Globus pallidus (tissue), 1 donor: Measurements from ENCODE around the gene TPCN1.
A peak's percentile ranks its signal among the peaks of the same experiment; 100 is the strongest.

Source experiments
- DNase-seq: peaks from one replicate; pipeline ENCODE4 v3.0.0-alpha.2; 2015; ENCODE audit warnings: low spot score

Gene TPCN1

GRCh38 chr12:113262710-113263109 lies 41.4 kb downstream of the TPCN1 start:
- DNase-seq: no peak

DNA sequence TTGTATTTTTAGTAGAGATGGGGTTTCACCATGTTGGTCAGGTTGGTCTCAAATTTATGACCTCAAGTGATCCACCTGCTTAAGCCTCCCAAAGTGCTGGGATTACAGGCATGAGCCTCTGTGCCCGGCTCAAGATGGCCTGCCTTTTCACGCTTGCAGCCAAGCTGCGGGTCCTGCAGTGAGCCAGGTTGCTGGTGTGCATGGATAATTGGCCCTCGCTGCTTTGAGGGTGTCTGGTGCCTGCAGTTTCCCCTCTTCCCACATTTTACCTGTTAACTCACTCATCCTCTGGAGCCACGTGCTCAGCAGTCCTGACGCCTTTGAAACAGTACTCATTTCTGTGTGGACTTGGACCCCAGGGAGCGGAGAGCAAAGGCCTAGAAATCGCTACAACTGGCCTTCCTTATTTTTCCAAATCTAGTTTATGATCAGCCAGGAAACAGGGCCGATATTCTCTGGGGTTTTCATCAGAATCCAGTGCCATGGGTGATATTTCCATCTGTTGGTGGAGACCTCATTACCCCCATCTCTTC lies 42.2 kb downstream of the TPCN1 start:
- no peak for DNase-seq

- DNase-seq: no peak
Observed at GRCh38 chr12:113266106-113266895, 45.0 kb downstream of the TPCN1 start.

- no peak for DNase-seq
Observed at GRCh38 chr12:113267621-113268020, 46.4 kb downstream of the TPCN1 start.

GRCh38 chr12:113268136-113268535 lies 46.9 kb downstream of the TPCN1 start:
- no peak for DNase-seq

GRCh38 chr12:113268621-113269020 lies 47.4 kb downstream of the TPCN1 start:
- DNase-seq: no peak

GRCh38 chr12:113269257-113269943 lies 48.1 kb downstream of the TPCN1 start:
- DNase-seq: no peak

DNA sequence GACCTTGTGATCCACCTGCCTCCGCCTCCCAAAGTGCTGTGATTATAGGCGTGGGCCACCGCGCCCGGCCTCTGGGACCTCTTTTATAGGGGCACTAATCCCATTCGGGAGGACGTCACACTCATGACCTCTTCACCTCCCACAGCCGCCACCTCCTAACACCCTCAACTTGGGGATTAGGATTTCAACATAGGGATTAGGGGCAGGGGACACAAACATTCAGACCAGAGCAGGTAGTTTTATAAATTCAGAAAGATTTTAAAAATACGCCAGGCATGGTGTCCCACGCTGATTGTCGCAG lies 49.4 kb downstream of the TPCN1 start:
- no peak for DNase-seq

DNA sequence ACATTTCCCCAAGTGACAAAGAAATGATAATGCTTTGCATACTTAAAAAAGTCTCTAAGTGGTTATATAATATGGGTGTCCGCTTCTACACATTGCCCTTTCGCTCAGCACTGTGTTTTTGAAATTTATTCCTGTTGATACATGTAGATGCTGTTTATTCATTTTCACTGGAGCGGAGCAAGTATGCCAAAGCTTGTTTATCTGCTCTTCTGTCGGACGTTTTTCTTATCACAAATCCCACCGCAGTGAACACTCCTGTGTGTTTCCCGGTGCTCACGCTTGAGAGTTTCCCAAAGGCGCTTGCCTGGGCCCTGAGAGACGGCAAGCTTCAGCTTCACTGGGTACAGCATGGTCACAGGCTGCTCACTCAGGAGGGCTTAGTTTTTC lies 50.2 kb downstream of the TPCN1 start:
- no peak for DNase-seq

GRCh38 chr12:113271853-113272561 lies 50.7 kb downstream of the TPCN1 start:
- peak; percentile 78 for DNase-seq

DNA sequence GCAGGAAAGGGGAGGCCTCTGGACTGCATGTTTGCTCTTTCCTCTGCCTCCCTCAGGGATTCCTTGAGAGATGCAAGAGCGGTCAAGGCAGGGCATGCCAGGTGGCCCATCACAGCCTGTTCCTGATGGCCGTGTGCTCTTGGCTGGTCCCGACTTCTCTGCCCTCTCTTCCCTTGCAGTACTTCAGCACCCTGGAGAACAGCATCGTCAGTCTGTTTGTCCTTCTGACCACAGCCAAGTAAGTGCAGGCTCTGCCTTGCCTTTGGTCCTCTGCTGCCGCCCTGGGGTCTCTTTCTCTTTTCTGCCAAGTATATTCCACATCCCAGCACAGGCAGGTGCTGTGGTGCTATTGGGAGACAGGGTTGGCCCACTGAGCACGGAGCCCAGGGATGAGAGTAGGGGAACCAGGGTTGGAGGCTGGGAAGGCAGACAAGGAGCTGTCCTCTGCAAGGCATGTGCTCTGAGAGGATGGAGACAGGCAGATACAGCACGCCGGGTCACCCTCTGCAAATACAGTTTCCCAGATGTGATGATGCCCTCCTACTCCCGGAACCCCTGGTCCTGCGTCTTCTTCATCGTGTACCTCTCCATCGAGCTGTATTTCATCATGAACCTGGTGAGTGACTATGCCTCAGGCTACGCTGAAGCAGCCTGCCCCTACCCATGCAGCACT lies 51.9 kb downstream of the TPCN1 start:
- DNase-seq: no peak

- DNase-seq: no peak
Observed at GRCh38 chr12:113274848-113275247, 53.6 kb downstream of the TPCN1 start.

GRCh38 chr12:113276306-113276705 lies 55.0 kb downstream of the TPCN1 start:
- DNase-seq: no peak

DNA sequence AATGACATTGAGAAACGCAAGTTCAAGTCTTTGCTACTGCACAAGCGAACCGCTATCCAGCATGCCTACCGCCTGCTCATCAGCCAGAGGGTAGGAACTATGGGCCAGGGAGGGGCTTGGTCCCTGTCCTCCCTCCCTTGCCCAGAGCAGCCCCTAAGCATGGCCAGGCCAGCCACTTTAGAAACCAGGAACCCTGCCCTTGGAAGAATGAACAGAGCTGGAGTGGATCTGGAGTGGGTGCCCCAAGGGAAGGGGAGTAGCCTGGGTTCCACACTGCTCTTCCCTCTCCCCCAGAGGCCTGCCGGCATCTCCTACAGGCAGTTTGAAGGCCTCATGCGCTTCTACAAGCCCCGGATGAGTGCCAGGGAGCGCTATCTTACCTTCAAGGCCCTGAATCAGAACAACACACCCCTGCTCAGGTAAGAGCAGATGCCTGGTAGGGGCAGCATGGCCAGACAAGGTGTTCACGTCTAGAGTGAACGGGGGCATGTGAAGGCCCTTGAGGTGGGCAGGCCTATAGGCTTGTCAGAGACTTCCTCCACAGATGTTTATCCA lies 55.8 kb downstream of the TPCN1 start:
- DNase-seq: no peak

DNA sequence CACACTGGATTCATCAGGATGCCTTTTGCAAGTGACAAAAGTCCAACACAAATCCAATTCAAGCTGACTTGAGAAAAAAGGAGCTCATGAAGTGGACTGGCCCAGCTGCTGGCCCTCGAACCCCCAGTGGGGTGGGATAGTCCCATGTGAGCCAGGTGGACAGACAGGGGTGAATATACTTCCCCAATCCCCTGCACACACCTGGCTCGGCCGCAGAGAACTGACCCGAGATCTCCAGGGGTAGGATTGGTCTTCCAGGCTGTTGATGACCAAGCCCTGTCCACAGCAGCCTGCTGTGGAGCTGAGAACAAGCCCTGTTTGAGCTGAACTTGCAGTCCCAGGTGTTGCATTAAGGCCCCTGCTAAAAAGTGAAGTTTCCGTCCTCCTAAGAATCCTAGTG lies 56.2 kb downstream of the TPCN1 start:
- no peak for DNase-seq

DNA sequence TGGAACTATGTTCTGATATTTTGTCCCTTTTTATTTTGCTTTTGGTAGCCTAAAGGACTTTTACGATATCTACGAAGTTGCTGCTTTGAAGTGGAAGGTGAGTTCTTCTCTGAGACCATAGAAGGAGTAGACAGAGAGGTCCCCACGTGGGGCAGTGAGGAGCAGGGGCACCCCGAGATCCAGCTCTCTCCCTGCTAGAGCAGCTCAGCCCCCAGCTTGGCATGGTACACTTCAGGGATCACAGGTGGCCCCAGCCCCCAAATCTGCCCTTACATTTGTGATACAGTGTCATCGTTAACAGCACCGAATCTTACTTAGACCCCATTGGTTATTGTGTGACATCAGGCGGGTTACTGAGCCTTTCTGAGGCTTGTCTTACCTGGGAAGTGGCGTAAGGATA lies 56.9 kb downstream of the TPCN1 start:
- DNase-seq: no peak

- no peak for DNase-seq
Observed at GRCh38 chr12:113278633-113279032, 57.4 kb downstream of the TPCN1 start.

- DNase-seq: no peak
Observed at GRCh38 chr12:113284751-113285150, 63.5 kb downstream of the TPCN1 start.

GRCh38 chr12:113285679-113286610 lies 64.7 kb downstream of the TPCN1 start:
- DNase-seq: no peak

GRCh38 chr12:113286712-113287111 lies 65.4 kb downstream of the TPCN1 start:
- no peak for DNase-seq
